GM23248 (cell line): Measurements from ENCODE around the gene TSPEAR.

ENCODE experiments used
- EZH2 ChIP-seq: fragments of 200-600 bp; sonication (generic); IDR thresholded peaks from 2 replicates; pipeline ENCODE4 v1.6.1; 2018; ENCODE audit warnings: antibody characterized with exemption, mild to moderate bottlenecking; ENCODE audit not compliant: insufficient read depth, poor library complexity, severe bottlenecking
- EZH2phosphoT487 ChIP-seq: fragments of 200-600 bp; sonication (generic); IDR thresholded peaks from 2 replicates; pipeline ENCODE4 v1.6.1; 2018; ENCODE audit warnings: antibody characterized with exemption, moderate library complexity, mild to moderate bottlenecking, low read depth; ENCODE audit not compliant: insufficient read depth

- no peak for TF ChIP-seq EZH2
- no peak for TF ChIP-seq EZH2phosphoT487
These were observed 212.2 kb downstream of the TSPEAR start for GRCh38 chr21:44499211-44499560.
